Common myeloid progenitor, CD34-positive (primary cell): ENCODE results near the gene OXLD1.

Experiments used
- CTCF ChIA-PET: fragments of 350-600 bp; sonication (Branson Sonifier 250); formaldehyde crosslinking; loops from one replicate; lab custom pipeline; 2021; ENCODE audit warnings: antibody characterized with exemption; lab: Charles Lee
- POLR2A ChIA-PET: fragments of 350-600 bp; sonication (Branson Sonifier 250); formaldehyde crosslinking; loops from one replicate; lab custom pipeline; 2021; ENCODE audit warnings: antibody characterized with exemption; lab: Charles Lee
- DNase-seq, 3 donors: peaks; one replicate each; pipeline versions ENCODE4 v3.0.0 to v3.0.0-alpha.2; 2013
- H3K27ac ChIP-seq, 2 experiments: 1 replicate in 1 of 2; 2 replicates in 1 of 2; pipeline ENCODE4 v1.7.0; 2013; ENCODE audit warnings: inconsistent platforms in 2 of 2, low read length in 2 of 2, mild to moderate bottlenecking in 2 of 2, low read depth in 1 of 2, moderate library complexity in 1 of 2; ENCODE audit not compliant: severe bottlenecking in 2 of 2, insufficient read depth in 1 of 2, poor library complexity in 1 of 2
- H3K27me3 ChIP-seq, 5 experiments: replicated peaks in 2 of 5; 1 replicate in 3 of 5; 2 replicates in 2 of 5; pipeline versions ENCODE4 v1.6.1 to v1.7.0; 2013; ENCODE audit warnings: low read length in 4 of 5, mild to moderate bottlenecking in 2 of 5, moderate library complexity in 2 of 5, inconsistent platforms in 1 of 5; ENCODE audit not compliant: insufficient read depth in 5 of 5, control insufficient read depth in 4 of 5
- H3K36me3 ChIP-seq, 4 experiments: 1 replicate in 2 of 4; 2 replicates in 2 of 4; pipeline versions ENCODE4 v1.6.1 to v1.7.0; 2013; ENCODE audit warnings: low read length in 3 of 4, control low read depth in 1 of 4, mild to moderate bottlenecking in 1 of 4; ENCODE audit not compliant: control insufficient read depth in 4 of 4, insufficient read depth in 4 of 4
- H3K4me1 ChIP-seq, 4 experiments: 1 replicate in 3 of 4; 2 replicates in 1 of 4; pipeline versions ENCODE4 v1.6.1 to v1.7.1; 2013; ENCODE audit warnings: low read length in 3 of 4, mild to moderate bottlenecking in 3 of 4, control low read depth in 1 of 4, inconsistent platforms in 1 of 4, moderate library complexity in 1 of 4; ENCODE audit not compliant: control insufficient read depth in 4 of 4, insufficient read depth in 4 of 4; ENCODE audit errors: control extremely low read depth in 1 of 4
- H3K4me3 ChIP-seq, 7 experiments: 1 replicate in 4 of 7; 2 replicates in 3 of 7; pipeline versions ENCODE4 v1.5.1 to v1.7.0; 2013; ENCODE audit warnings: mild to moderate bottlenecking in 7 of 7, low read length in 6 of 7, moderate library complexity in 6 of 7, inconsistent platforms in 2 of 7, low read depth in 2 of 7, control low read depth in 1 of 7; ENCODE audit not compliant: insufficient read depth in 4 of 7, control insufficient read depth in 1 of 7; ENCODE audit errors: extremely low read depth in 1 of 7
- H3K9me3 ChIP-seq, 5 experiments: 1 replicate in 4 of 5; 2 replicates in 1 of 5; pipeline versions ENCODE4 v1.6.1 to v1.7.1; 2013; ENCODE audit warnings: low read length in 4 of 5, mild to moderate bottlenecking in 2 of 5, inconsistent platforms in 1 of 5, low read depth in 1 of 5, moderate library complexity in 1 of 5; ENCODE audit not compliant: control insufficient read depth in 4 of 5, insufficient read depth in 2 of 5; ENCODE audit errors: control extremely low read depth in 1 of 5
- WGBS: methylation state at CpG from one replicate; pipeline ENCODE4 v1.1.5; 2013; ENCODE audit not compliant: insufficient coverage; 5-methylcytosine and 5-hydroxymethylcytosine counted together

OXLD1 gene

DNA sequence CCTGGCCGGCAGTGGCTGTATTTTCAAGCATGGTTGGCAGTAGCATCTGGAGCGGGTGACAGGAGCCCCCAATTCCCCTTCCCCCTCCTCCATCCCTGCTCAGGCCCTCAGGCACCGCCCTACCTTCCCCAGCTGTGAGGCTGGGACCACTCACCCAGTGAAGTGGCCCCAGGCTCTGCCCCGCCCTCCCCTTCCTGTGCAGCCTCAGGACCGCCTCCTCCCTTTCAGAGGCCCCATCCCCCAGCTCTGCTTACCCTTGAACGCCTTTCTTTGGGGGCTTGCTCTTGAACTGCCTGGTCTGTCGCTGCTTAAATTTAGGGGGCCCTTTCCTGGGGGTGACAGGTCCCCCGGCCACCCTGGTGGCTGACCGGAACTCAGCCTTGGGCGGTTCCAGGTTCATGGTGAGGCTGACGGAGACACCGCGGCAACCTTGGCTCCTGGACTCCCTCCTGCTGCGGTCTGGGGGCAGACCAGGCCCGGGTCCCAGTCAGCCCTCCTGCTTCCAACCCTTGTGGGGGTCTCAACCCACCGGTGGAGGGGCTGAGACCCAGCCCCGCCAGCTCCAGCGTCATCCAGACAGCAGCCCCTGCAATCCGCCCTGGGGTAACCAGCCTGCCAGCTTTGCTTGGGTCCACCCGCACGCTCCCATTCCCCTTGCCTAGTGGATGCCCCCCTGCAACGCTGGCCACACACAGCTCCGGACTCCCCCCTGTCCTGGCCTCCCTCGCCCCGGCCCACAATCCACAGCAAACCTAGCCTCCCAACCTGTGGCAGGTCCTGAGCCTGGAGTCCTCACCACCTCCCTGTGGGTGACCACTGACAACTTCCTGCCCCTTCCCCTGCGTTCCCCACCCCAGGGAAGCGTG lies 13.3 kb downstream of the OXLD1 start:
- Histone ChIP-seq H3K27ac (no peak overlapping the region), H3K9me3 (peaks cover 0 to 13% (median 8%) of the 10 kb centered on the region in 5 experiments), H3K4me3 (peak overlapping the region; percentile 32 to 82 (median 74)), H3K27me3 (peaks cover 0 to 20% (median 8%) of the 10 kb centered on the region in 5 experiments), H3K4me1 (peaks cover 0 to 34% (median 21%) of the 10 kb centered on the region in 4 experiments), H3K36me3 (peaks cover 0 to 6% (median 0%) of the 10 kb centered on the region in 4 experiments)
- POLR2A ChIA-PET = interaction anchor here (0.5 to 1.0 kb wide), 2 partner anchors 16 to 37 kb away, joined by 3 to 4 read pairs; partner anchors contain the start of genes NPLOC4 and TSPAN10
- 2% methylated on average over 25 of the region's 27 CpGs for WGBS
- CTCF ChIA-PET = interaction anchor here (1.1 kb wide), 1 partner anchor 20 kb away, joined by 4 read pairs; no protein-coding TSS in a partner anchor
- DNase-seq = peak; percentile 17 to 70 (median 60)

DNA sequence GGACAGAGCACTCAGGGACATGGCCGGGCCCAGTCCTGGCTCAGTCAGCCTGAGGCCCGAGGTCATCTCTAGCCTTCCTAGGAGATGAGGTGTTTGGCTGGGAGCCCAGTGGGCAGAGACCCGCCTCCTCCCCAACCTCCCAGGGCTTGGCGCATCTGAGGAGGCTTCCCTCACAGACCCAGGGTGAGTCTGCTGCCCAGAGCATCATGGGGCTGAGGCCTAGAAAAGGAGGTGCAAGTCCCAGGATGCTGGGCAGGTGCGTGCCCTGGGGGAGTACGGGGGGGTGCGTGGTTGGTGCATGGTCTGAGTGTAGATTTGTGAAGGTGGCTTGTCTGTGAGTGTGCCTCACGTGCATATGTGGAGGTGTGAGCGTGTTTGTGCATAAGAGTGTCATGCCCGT lies 14.7 kb downstream of the OXLD1 start:
- Histone ChIP-seq H3K27ac (no peak overlapping the region), H3K36me3 (peaks cover 0 to 6% (median 0%) of the 10 kb centered on the region in 4 experiments), H3K4me1 (peaks cover 0 to 27% (median 20%) of the 10 kb centered on the region in 4 experiments), H3K9me3 (peaks cover 0 to 13% (median 8%) of the 10 kb centered on the region in 5 experiments), H3K27me3 (peaks cover 0 to 34% (median 14%) of the 10 kb centered on the region in 5 experiments), H3K4me3 (no peak overlapping the region)
- ChIA-PET CTCF (no interaction called here), POLR2A (no interaction called here)
- 89% methylated on average over 10 of the region's 10 CpGs for WGBS
- DNase-seq = no peak

DNA sequence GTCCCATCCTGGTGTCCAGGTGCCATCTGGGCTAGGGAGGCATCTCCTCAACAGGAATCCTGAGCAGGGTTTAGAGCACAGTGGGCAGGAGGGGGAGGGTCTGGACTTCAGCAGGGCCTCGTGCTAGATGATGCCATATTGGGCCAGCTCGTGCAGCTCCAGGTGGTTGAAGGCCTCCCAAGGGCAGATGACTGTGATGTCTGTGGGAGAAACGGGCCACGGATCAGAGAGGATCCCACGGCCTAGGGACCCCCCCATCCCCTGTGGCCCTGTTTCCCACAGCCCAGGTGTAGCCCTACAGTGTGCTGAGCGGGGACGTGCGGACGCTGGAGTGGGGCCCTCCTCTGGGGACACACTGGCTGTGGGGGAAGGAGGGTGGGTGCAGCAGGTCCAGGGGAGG lies 15.5 kb downstream of the OXLD1 start:
- CTCF ChIA-PET = no interaction called here
- Histone ChIP-seq H3K4me3 (no peak overlapping the region), H3K9me3 (peaks cover 0 to 13% (median 8%) of the 10 kb centered on the region in 5 experiments), H3K27me3 (peaks cover 0 to 35% (median 14%) of the 10 kb centered on the region in 5 experiments), H3K27ac (no peak overlapping the region), H3K36me3 (peaks cover 0 to 6% (median 0%) of the 10 kb centered on the region in 4 experiments), H3K4me1 (peaks cover 0 to 20% (median 16%) of the 10 kb centered on the region in 4 experiments)
- POLR2A ChIA-PET = no interaction called here
- WGBS = 80% methylated on average over 4 of the region's 9 CpGs
- DNase-seq = no peak

DNA sequence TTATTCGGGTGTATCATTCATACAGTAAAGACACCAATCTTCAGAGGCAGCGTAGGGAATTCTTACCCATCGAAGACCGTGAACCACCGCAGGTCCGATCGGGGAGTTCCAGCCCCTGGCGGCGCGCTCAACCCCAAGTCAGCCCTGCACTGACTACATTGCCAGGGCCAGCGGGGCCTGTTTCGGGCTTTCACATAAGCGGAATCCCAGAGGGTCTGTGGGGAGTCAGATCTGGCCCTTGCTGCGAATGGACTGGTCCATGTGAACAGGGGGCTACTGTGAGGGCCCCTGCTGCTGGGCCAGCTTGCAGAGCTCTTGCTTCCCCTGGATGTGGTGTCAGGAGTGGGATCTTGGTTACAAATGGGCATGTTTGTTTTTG lies 17.7 kb downstream of the OXLD1 start:
- POLR2A ChIA-PET = interaction anchor here (0.7 kb wide), 1 partner anchor 22 kb away, joined by 4 read pairs; no protein-coding TSS in a partner anchor

DNA sequence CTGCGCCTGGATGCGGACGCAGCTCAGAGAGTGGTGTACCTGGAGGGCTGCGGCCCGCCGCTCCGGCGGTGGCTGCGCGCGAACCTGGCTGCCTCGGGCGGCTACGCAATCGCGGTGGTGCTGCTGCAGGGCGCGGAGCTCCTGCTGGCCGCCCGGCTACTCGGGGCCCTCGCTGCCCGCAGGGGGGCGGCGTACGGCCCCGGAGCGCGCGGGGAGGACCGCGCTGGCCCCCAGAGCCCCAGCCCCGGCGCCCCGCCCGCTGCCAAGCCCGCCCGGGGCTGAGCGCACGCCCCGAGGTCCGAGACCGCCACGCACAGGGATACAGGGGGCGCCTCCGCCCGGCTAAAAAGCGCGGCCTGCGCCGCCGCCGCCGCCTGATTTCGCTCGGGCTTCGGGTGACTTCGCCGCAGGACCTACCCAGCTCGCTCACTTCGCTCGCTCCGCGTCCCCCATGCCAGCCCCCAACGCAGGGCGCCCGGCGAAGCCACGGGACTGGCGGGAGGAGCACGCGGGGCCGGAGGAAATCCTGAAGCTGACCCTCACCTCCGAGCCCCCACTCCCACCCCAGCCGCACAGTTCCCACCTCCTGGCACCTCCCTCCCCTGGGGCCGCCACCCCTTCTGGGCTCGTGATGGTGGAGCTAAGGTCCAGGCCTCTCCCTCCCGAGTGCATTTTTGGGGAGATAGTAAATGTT lies 18.2 kb downstream of the OXLD1 start:
- no peak for DNase-seq
- WGBS = 10% methylated on average over 53 of the region's 78 CpGs
- peaks cover 0 to 6% (median 0%) of the 10 kb centered on the region in 4 experiments for H3K36me3 ChIP-seq
- H3K27ac ChIP-seq = no peak overlapping the region
- peaks cover 0 to 13% (median 8%) of the 10 kb centered on the region in 5 experiments for H3K9me3 ChIP-seq
- no peak overlapping the region for H3K4me3 ChIP-seq
- H3K4me1 ChIP-seq = peaks cover 0 to 7% (median 6%) of the 10 kb centered on the region in 4 experiments
- ChIA-PET POLR2A (no interaction called here), CTCF (no interaction called here)
- H3K27me3 ChIP-seq = peaks cover 0 to 35% (median 14%) of the 10 kb centered on the region in 5 experiments

More for the DNA sequence above, 17.7 kb downstream of the OXLD1 start:
- CTCF ChIA-PET = no interaction called here
- Histone ChIP-seq H3K27ac (no peak overlapping the region), H3K4me1 (peaks cover 0 to 12% (median 11%) of the 10 kb centered on the region in 4 experiments), H3K36me3 (peaks cover 0 to 6% (median 0%) of the 10 kb centered on the region in 4 experiments), H3K27me3 (peaks cover 0 to 35% (median 14%) of the 10 kb centered on the region in 5 experiments), H3K9me3 (peaks cover 0 to 13% (median 8%) of the 10 kb centered on the region in 5 experiments), H3K4me3 (no peak overlapping the region)
- DNase-seq = no peak
- WGBS = 86% methylated on average over 13 of the region's 14 CpGs

DNA sequence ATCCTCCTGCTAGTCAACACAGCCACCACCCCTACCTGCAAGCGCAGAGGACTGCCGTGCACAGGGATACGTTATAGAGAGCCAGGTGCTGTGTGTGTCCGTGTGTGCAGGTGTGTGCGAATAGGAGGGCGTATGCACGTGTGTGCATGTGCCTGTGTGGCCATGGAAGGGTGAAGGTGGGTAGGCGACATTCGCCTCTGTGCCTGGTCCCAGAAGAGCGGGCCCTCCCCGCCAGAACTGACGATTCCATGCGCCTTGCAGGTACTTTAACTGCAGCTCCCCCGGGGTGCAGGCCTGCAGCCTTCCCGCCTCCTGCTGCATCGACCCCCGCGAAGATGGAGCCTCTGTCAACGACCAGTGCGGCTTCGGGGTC lies 18.8 kb downstream of the OXLD1 start:
- DNase-seq = no peak
- H3K9me3 ChIP-seq = peaks cover 0 to 13% (median 8%) of the 10 kb centered on the region in 5 experiments
- POLR2A ChIA-PET = no interaction called here
- no peak overlapping the region for H3K27ac ChIP-seq
- H3K4me1 ChIP-seq = peaks cover 0 to 2% (median under 1%) of the 10 kb centered on the region in 4 experiments
- peaks cover 0 to 35% (median 14%) of the 10 kb centered on the region in 5 experiments for H3K27me3 ChIP-seq
- CTCF ChIA-PET = no interaction called here
- H3K4me3 ChIP-seq = no peak overlapping the region
- H3K36me3 ChIP-seq = peaks cover 0 to 6% (median 0%) of the 10 kb centered on the region in 4 experiments
- WGBS = 81% methylated on average over 6 of the region's 21 CpGs
